Activated T-cell treated with anti-CD3 and anti-CD28 coated beads for 4 hours (primary cell): ENCODE measurements around the gene SPATA19.
"Not testable (repeated sequence)": the region's sequence is repeated elsewhere in the genome, so short reads cannot be mapped to it uniquely, and the experiment has no call there.

Experiments used
- DNase-seq: peaks from one replicate; pipeline ENCODE4 v3.0.0-alpha.2; 2020

SPATA19 gene, protein sequence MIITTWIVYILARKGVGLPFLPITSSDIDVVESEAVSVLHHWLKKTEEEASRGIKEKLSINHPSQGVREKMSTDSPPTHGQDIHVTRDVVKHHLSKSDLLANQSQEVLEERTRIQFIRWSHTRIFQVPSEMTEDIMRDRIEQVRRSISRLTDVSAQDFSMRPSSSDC

DNA sequence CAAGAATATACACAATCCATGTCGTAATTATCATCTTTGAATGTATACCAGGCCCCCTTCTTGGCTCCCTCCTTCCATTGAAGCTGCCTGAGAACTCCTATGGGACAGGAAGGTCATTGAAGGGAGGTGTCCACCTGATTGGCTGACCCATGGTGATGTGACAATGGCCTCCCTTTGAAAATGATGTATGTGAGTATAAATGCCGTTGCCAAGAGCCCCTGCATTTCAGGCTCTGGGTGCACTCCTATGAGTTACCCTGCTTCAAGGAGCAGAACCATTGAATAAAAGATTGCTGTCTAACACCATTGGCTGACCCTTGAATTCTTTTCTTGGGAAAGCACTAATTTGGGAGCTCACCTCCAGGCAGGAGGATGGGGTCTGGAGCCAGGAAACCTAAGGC lies at the start of gene SPATA19:
SPATA19 (minus strand) TSS at position 101 of the 400 bp plus-strand sequence; CDS start at position 34, 67 bp downstream.
- DNase-seq = no peak

DNA sequence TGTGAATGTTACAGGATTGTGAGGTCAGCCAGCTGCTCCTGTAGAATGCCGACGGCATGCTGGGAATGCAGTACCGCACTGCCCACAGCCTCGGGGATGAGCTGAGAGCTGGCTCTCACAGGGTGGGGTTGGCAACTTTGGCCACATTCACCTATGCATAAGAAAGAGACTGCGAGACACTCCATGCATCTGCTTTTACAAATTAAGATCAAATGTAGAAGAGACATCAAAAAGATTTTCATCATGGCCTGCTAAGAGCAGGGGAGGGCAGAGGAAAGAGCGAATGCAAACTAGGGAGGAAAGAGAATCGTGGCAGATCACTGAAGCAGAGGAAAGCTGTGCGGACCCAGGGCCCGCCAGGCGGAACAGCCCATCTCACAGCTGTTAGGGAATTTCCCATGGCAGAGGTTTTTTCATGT lies 49.8 kb upstream of the SPATA19 start:
- DNase-seq = no peak

DNA sequence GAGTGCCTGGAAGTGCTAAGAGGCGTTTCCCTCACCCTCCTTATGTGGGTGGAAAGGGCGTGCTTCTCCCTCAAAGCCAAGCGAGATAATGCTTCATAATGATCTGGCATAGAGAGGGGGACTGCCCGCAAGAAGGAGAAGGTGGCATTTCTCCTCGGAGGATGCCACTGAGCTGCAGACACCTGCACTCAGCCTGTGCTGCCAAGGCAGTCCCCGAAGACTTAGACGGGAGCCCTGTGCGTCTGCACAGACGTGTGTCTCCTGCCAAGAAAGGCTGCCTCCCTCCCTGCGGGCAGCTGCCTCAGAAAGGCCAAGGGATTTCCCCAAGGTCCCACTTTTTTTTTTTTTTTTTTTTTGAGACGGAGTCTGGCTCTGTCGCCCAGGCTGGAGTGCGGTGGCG lies 48.1 kb upstream of the SPATA19 start:
- no peak for DNase-seq

DNA sequence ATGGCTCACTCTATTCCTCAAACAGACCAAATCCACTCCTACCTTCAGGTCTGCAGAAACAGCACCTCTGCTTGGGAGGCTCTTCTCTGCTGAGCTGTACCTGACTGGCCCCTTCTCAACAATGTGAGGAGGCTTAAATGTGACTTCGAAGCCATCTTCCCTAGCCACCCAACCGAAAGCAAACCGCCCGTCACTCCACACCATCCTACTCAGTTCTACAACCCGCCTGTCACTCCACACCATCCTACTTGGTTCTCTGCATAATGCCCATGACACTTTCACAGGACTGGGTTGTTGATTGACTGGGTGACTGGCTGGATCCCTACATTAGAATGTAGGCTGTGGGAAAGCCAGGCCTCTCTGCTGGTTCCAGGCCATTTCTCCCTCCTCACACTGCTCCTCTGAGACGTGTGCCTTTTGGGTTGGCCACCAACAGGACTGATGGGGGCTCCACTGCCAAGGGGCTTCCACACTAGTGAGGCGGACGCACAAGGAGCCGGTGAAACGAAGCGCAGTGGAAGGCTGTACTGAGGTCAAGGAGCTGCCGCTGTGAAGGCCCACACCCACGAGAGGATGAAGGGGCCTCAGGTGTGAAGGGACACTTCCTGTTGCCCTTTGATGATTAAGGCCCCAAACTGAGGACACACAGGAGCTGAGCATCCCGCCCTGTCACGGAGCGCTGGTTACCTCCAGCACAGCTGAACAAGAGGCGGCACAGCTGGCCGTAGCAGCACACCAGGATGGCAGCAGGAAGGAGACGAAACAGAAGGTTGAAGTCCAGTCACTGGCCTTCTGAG lies 47.5 kb upstream of the SPATA19 start:
- DNase-seq = no peak

DNA sequence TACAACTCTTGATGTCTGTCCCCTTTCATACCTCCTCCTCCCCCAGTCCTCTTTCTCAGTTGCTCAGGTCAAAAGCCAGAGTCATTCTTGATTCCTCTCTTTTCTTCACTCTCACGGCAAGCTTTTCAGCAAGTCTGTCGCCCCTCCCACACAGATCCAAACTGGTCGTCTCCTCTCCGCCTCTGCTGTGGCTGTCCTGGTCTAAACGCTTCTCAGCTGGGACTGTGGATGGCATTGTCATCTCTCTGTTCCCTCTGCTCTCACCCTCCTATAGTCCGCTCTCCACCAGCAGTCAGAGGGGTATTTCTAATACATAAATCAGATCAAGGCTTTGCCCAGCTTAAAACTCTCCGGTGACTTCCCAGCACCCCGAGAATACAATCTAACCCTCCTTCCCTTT lies 46.8 kb upstream of the SPATA19 start:
- DNase-seq = no peak

DNA sequence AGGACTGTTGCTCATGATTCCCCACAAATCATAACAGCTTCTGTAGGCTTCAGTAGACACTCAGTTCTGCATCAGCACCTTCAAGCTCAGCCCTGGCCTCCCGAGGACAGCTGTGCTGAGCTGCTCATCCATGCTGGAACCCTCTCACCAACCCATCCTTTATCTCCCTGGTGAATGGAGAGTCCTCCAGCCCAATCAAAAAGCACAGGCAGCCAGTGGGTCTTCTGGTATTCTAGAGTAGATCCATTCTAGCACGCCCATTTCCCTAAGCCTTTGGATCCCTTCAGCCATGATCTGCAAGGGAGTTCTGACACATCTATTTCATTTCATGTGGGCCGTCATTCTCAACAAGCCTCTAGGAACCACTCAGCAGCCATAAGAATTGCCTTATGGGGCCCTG lies 44.6 kb upstream of the SPATA19 start:
- no peak for DNase-seq

DNA sequence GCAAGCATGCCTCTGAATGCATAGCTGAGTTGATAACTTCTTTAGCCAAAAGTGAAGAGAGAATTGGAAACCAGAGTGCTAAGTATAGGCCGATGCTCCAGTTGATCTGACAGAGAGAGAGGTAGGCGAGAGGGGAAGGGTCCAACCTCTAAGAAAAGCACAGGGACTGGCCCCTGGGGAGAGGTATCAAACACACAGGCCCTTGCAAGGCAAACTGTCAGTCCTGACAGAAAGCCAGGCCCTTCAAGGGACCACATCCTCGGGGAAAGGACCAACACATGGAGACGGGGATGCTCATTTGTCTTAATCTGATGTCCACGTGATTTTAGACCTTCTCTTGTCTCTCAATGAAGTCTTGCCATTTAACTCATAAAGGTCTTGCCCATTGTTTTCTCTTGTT lies 43.9 kb upstream of the SPATA19 start:
- DNase-seq = no peak

DNA sequence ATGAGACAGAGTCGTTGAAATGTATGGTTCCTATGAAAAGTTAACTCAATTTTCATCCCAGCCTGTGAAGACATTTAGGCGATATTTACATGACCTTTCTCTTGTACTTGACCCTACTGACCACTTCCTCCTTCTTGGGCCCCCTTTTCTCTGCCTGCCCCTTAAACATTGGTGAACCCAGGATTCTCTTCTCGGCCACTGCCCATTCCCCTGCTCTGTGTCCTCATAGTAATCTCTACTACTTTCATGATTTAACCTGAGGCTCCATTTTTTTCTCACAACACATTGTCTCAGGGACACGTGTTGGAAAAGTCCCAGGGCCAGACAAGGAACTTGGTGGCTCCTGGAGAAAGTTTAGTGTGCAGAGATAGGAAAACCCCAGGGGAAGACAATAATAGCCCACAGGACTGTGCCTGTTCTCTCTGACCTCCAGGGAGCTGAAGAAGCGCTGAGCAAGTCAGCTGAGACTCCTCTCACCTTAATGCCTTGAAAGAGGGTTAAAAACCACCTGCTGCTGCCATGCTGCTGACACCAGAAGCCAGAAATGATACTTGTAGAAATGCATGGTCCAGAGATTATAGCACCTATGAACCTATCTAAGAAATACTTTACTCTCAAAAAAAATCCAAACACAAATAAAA lies 42.5 kb upstream of the SPATA19 start:
- no peak for DNase-seq

DNA sequence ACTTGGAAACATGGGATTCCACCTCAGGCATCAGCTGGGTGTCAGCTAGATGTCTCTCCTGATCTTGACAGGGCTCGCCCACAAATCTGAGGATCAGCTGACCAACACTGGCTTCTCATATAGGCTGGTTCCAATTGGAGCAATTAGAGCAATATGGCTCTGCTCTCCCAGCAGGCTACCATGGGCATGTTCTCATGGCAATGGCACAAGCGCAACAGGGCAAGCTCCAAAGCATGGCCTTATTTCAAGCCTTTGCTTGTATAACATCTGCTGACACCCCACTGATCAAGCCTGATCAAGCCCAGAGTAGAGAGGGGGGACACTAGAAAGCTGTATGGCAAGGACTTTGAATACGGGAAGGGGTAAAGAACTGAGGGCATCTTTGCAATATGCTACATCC lies 40.7 kb upstream of the SPATA19 start:
- DNase-seq = no peak

DNA sequence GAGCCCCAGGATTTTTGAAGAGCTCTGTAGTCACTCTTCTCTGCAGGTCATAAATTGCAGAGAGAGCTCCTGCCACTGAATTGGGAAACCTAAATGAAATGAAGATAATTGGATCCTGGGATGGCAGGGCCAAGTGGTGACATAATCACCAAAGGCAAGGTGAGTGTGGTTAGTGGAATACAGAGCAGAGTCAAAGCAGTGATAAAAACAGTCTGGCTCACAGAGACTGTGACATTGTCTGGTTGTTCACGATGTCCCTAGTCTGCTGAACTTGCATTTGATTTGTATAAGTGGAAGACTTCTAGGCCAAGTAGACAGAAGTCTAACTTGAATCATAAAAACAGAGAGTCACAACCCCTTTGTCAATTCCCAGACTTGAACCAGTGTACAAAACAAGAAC lies 26.8 kb upstream of the SPATA19 start:
- DNase-seq = no peak

DNA sequence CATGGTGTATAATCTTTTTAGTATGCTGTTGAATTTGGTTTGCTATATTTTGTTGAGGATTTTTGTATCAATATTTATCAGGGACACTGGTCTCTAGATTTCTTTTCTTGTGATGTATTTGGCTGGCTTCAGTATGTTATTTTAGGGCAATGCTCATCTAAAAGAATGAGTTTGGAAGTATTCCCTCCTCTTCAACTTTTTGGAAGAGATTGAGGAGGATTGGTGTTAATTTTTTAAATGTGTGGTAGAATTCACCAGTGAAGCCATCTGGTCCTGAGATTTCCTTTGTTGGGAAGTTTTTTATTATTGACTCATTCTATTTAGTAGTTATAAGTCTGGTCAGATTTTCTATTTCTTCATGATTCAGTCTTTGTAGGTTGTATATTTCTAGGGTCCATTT lies 22.1 kb upstream of the SPATA19 start:
- DNase-seq = no peak

DNA sequence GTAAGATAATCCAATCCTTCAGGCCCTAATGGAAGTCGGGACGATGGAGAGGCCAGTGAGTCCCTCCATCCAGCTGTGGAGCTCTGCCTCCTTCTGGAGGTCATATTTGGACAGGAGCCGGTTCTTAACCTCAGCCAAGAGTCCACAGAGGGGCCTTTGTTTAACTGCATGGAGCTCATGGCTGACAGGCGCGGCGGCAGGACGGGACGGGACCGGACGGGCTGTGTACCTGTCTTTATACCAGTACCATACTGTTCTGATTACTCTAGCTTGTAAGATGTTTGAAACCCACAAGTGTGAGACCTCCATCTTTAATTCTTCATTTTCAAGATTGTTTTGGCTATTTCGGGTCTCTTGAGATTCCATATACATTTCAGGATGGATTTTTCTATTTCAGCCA lies 20.2 kb upstream of the SPATA19 start:
- DNase-seq = no peak

DNA sequence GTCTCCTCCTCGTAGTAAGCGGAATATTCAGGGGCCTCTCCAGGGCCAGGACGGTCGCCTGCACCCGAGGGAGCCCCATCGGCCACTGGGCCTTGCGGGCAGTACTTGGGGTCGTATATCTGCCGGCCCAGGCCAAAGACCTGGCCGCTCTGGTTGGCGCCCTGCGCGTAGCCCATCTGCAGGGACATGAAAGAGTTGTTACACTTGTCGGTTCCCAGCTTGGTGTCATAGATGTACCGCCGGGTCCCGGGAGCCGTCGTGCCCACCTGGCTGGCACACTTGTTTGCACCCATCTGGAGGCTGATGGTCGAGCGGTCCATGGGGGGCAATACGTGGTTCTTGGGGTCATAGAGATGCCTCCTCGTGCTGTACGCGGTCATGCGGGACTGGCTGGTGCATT lies 19.4 kb upstream of the SPATA19 start:
- no peak for DNase-seq

DNA sequence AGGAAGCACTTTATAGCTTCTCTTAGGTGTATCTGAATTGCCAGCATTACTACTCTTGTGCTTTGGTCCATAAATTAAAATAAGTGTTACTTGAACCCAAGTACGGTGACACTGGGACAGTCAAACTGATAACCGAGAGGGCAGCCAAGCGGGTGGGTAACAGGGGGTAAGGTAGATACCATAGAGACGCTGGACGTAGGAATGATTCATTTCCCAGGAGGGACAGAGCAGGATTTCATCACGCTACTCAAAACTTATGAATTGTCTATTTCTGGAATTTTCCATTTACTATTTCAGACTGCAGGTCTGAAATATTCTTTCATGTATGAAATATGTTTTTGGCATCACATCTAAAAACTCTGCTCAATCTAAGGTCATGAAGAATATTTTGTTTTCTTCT lies 14.8 kb upstream of the SPATA19 start:
- DNase-seq = no peak

DNA sequence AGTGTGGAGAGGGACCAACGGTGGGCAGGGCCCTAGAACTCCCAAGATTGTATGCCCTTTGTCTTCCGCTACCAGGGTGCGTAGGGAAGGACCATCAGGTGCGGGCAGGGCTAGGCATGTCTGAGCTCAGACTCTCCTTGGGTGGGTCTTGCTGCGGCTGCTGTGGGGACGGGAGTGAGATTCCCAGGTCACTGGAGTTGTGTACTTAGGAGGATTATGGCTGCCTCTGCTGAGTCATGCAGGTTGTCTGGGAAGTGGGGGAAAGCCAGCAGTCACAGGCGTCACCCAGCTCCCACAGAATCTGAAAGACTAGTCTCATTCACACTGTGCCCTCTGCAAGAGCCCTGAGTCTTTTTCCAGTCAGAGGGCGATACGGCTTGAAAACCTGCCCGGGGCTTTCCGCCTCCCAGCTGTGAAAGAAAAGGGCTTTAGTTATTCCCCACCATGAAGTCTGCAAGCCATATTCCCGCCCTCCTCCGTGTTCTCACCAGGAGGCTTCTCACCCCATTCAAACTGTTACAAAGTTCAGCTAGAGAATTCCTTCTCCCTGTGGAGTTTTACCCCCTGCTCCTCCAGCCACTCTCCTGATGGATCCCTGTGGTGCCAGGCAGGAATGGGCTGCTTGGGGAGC lies 9.1 kb upstream of the SPATA19 start:
- DNase-seq = not testable (repeated sequence)

DNA sequence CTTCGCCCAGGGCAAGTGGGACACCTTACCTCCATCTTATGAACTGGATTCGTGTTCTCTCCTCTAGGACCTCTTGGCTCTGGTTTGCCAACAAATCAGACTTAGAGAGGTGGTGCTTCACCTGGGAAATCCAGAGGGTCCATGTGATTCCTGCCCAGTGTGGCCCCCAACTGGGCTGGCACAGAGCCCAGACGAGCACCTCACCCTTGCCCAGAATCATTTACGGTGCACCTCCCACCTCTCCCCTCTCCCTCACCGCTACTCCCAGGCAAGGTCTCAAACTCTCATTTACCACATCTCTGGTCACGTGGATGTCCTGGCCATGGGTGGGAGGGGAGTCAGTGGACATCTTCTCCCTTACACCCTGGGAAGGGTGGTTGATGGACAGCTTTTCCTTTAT lies 1.1 kb downstream of the SPATA19 start:
- no peak for DNase-seq

DNA sequence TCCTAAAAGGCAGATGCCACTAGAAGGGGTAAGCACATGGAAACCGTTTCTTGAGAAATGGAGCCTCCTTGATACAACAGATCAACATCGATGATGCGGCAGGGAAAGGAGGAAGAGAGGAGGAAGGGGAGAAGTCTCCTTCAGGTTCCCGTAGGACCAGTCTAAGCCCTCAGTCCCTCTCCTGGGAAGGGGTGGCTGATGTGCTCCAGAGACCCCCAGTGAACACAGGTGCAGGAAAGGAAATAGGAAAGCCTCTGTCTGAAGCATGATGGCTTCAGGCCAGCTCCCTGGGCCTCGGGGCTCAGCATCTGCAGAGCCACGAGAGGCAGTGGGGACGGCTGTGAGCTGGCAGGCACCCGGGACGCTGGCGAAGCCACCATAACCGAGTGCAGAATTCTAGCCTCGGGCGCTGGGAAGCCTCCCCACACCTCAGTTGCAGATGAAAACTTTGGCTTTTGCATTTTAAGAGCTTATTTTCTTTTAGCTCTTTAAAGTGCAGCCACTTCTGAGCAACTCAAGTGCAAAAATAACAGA lies 1.8 kb downstream of the SPATA19 start:
- DNase-seq = no peak

DNA sequence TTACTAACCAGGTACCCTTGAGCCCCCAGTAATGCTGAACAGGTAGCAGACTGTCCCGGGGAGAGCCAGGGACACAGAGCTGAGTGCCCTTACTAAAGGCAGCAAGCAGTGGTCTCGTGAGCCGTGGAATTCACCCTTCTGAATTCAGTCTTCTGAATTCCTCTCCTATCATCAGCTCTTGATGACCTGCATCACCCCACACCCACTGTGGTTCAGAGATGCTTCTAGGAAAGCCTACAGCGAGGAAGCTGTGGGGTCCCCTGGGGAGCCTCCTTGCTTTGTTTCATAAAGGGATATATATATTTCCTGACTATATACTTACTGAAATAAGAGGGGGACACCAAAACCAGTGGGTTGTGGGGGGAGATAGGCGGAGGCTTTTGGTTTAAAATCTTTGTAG lies 2.6 kb downstream of the SPATA19 start:
- DNase-seq = no peak

DNA sequence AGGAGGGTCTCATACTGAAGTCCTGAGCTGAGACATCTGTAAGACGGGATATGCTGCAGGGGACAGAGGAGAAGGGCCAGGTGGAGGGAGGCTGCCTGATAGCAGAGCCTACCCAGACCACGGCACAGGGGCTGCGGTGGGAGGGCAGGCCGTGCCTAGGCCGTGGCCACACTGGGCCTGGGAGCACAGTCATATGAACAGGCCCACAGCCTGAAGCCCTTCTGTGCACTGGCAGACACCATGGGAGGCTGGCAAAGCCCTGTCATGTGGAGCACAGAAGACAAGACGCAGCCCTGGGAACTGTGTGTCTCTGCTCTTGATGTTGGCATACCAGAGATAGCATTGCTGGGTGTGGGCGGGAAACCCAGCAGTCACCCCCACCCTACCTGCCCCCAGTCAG lies 3.3 kb downstream of the SPATA19 start:
- DNase-seq = no peak

DNA sequence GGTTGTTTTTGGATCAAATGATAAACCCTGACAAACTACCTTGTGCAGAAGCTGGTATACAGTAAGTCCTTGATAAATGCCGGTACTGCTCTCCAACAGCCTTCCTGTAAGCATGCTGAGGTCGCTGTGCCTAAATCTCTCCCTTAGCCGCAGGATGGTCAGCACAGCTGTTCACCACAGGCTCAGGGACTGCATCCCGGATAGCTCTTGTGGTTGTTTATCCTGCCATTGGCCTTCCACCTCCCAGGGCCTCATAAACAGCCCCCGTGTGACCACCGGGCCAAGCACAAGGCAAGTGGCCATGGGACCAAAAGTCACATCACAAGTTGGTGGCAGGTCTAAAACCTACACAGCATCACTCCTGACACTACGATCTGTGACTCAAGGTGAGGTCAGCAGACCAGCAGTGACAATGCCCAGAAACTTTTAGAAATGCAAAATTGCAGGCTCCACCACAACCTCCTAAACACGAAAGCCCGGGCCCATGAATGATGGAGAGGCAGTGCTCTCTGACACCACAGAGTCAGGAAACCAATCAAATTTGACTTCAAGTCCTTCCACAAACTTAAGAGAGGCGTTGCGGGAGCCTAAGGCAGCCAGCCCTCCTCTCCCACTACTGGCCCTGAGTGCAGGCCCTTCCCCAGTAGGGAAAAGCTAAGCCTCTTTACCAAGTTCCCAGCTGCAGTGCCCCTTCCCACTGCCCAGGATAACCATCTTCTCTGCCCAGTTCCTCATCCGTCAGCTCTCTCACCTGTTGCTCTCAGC lies 3.9 kb downstream of the SPATA19 start:
- DNase-seq = no peak

DNA sequence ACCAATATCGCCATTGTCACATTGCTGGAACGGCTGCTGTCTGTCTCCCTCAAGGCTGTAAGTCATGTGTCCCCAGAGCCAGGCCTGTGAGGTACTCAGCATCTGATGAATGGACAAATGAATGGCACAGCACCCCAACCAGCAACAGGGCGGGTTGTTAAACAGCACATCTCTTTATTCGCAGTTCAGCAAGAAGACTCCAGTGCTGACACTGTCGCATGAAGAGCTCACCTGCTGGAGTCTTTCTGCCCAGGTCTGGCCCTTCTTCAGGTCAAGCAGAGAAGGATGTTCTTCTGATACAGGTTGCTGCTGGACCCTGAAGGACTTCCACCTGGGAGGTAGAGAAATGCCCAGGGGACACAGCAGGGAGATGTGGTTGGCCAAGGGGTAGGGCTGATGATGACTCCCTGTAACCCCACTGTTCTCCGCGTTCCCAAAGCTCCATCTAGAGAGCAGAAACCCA lies 4.8 kb downstream of the SPATA19 start:
- DNase-seq = no peak
